K562 (cell line): ENCODE data around the gene PPY. TPM values are rescaled to one million over a fixed set of nuclear protein-coding genes. Genes with fewer than 3 reads are reported as not detected.

Experiments used
- ATAC-seq: fragments of 200-7000 bp; cut with Tn5 transposase; 3 replicates; pipeline ENCODE4 v1.9.1; 2020; ENCODE audit warnings: moderate library complexity
- BruUV-seq: library from RNA; stranded (reverse); fragments of 400-500 nt; replicated peaks from 2 replicates; lab custom pipeline; 2021; lab: Mats Ljungman, UMichigan
- CTCF ChIA-PET: fragments of 300-600 bp; formaldehyde crosslinking; extraction: SDS; loops from one replicate; lab custom pipeline; 2021; ENCODE audit warnings: low intra/inter-chr PET ratio; lab: Yijun Ruan, JAX
- POLR2A ChIA-PET: fragments of 300-600, 350-650 bp; sonication (Branson Sonifier 250); formaldehyde crosslinking; extraction: SDS; loops from one replicate; lab custom pipeline; 2021; ENCODE audit warnings: antibody characterized with exemption, inconsistent platforms; lab: Yijun Ruan, JAX
- DNase-seq, 4 experiments: peaks; one replicate each; pipeline versions ENCODE4 v3.0.0 to v3.0.0-alpha.2; 2011 to 2018; ENCODE audit warnings: low spot score in 3 of 4, mixed read lengths in 3 of 4; ENCODE audit errors: extremely low read depth in 1 of 4
- FAIRE-seq: peaks from 2 replicates; lab custom pipeline; 2011; peaks lifted over from hg19 to GRCh38; lab: Jason Lieb, UNC
- H2AFZ ChIP-seq: 2 replicates; pipeline ENCODE4 v1.6.0; 2011; ENCODE audit warnings: low read depth, low read length, control low read depth, inconsistent platforms
- H3K27ac ChIP-seq: fragments of 200-600 bp; 3 replicates; pipeline ENCODE4 v1.8.0; 2011; ENCODE audit warnings: low read depth, mild to moderate bottlenecking, control low read depth, inconsistent platforms, low read length, moderate library complexity, mixed read lengths; ENCODE audit errors: extremely low read depth
- H3K27me3 ChIP-seq, 2 experiments: fragments of 300-600 bp in 1 of 2; 2 replicates in 1 of 2; 3 replicates in 1 of 2; pipeline versions ENCODE4 v1.6.0 to v1.8.0; 2011; ENCODE audit warnings: inconsistent platforms in 2 of 2, low read length in 2 of 2, mild to moderate bottlenecking in 1 of 2, mixed read lengths in 1 of 2, moderate library complexity in 1 of 2; ENCODE audit not compliant: control insufficient read depth in 2 of 2, insufficient read depth in 2 of 2
- H3K36me3 ChIP-seq: fragments of 300-600 bp; 3 replicates; pipeline ENCODE4 v1.8.0; 2011; ENCODE audit warnings: mild to moderate bottlenecking, low read length, inconsistent platforms; ENCODE audit not compliant: control insufficient read depth, insufficient read depth
- H3K4me1 ChIP-seq, 2 experiments: fragments of 200-600 bp in 1 of 2; replicated peaks in 1 of 2; 2 replicates in 1 of 2; 3 replicates in 1 of 2; pipeline versions ENCODE4 v1.5.1 to v1.8.0; 2011; ENCODE audit warnings: inconsistent platforms in 2 of 2, low read length in 2 of 2, mild to moderate bottlenecking in 1 of 2, mixed read lengths in 1 of 2, moderate library complexity in 1 of 2; ENCODE audit not compliant: control insufficient read depth in 2 of 2, insufficient read depth in 2 of 2
- H3K4me2 ChIP-seq: 2 replicates; pipeline ENCODE4 v1.6.1; 2011; ENCODE audit warnings: low read length, control low read depth, inconsistent platforms, mixed read lengths; ENCODE audit not compliant: insufficient read depth
- H3K4me3 ChIP-seq: fragments of 200-600 bp; sonication (generic), shearing (Covaris generic); 2 replicates; pipeline ENCODE4 v1.5.1; 2016; ENCODE audit warnings: control low read depth, inconsistent platforms
- H3K79me2 ChIP-seq: fragments of 200-600 bp; 3 replicates; pipeline ENCODE4 v1.8.0; 2011; ENCODE audit warnings: low read length, inconsistent platforms; ENCODE audit not compliant: control insufficient read depth, insufficient read depth
- H3K9ac ChIP-seq, 2 experiments: 2 replicates each; pipeline versions ENCODE4 v1.6.0 to v1.6.1; 2011; ENCODE audit warnings: low read depth in 2 of 2, low read length in 2 of 2, control low read depth in 1 of 2, inconsistent platforms in 1 of 2, mild to moderate bottlenecking in 1 of 2, mixed read lengths in 1 of 2; ENCODE audit not compliant: insufficient read depth in 1 of 2
- H3K9me1 ChIP-seq: one replicate; pipeline ENCODE4 v1.6.0; 2011; ENCODE audit warnings: inconsistent platforms, mild to moderate bottlenecking, low read length, moderate library complexity; ENCODE audit not compliant: control insufficient read depth, insufficient read depth
- H3K9me3 ChIP-seq: replicated peaks from 2 replicates; pipeline ENCODE4 v1.5.1; 2011; ENCODE audit warnings: low read depth, low read length, inconsistent platforms; ENCODE audit not compliant: control insufficient read depth, insufficient read depth
- H4K20me1 ChIP-seq: replicated peaks from 2 replicates; pipeline ENCODE4 v1.6.1; 2011; ENCODE audit warnings: low read length, inconsistent platforms, mixed read lengths; ENCODE audit not compliant: control insufficient read depth, insufficient read depth
- BACH1 ChIP-seq: fragments of 200-800 bp; sonication (Bioruptor generic); IDR thresholded peaks from 2 replicates; pipeline ENCODE4 v1.6.1; 2016; ENCODE audit warnings: missing genetic modification characterization, missing compliant biosample characterization
- DNMT1 ChIP-seq: fragments of 450-650 bp; IDR thresholded peaks from 2 replicates; pipeline ENCODE4 v1.6.1; 2016; ENCODE audit warnings: antibody characterized with exemption, mild to moderate bottlenecking
- ELF2 ChIP-seq: fragments of 250-450 bp; sonication (Bioruptor Pico); IDR thresholded peaks from 2 replicates; pipeline ENCODE4 v1.5.0; 2021; ENCODE audit warnings: mild to moderate bottlenecking
- ESRRA ChIP-seq: fragments of 450-650 bp; IDR thresholded peaks from 2 replicates; pipeline ENCODE4 v1.6.1; 2014; ENCODE audit warnings: low read depth, mild to moderate bottlenecking, moderate library complexity, borderline replicate concordance
- ETV6 ChIP-seq, 3 experiments: fragments of 150-350 bp in 1 of 3; sonication (generic) in 1 of 3; formaldehyde crosslinking in 1 of 3; IDR thresholded peaks; 2 replicates each; pipeline versions ENCODE4 v1.6.1 to v1.8.0; 2014 to 2022; ENCODE audit warnings: borderline replicate concordance in 2 of 3, low read depth in 2 of 3, antibody characterized with exemption in 1 of 3, low read length in 1 of 3, mild to moderate bottlenecking in 1 of 3, missing genetic modification reagents in 1 of 3
- GTF2B ChIP-seq: IDR thresholded peaks from 2 replicates; pipeline ENCODE4 v1.6.1; 2011; ENCODE audit not compliant: insufficient read length; ENCODE audit errors: extremely low read depth
- GTF3C2 ChIP-seq: IDR thresholded peaks from 3 replicates; pipeline ENCODE4 v1.6.1; 2011; ENCODE audit warnings: borderline replicate concordance, mild to moderate bottlenecking, moderate library complexity; ENCODE audit not compliant: insufficient read length; ENCODE audit errors: extremely low read depth
- MAX ChIP-seq: sonication (generic); formaldehyde crosslinking; IDR thresholded peaks from 2 replicates; pipeline ENCODE4 v1.9.0; 2022; ENCODE audit warnings: mild to moderate bottlenecking, missing genetic modification reagents
- MTA1 ChIP-seq: fragments of 450-650 bp; IDR thresholded peaks from 2 replicates; pipeline ENCODE4 v1.6.1; 2017; ENCODE audit warnings: borderline replicate concordance
- MXD1 ChIP-seq: fragments of 250-450 bp; sonication (Bioruptor Pico); IDR thresholded peaks from 2 replicates; pipeline ENCODE4 v1.8.0; 2021; ENCODE audit warnings: borderline replicate concordance, mild to moderate bottlenecking, moderate library complexity; ENCODE audit not compliant: poor library complexity, severe bottlenecking
- RHOXF2B ChIP-seq: fragments of 250-450 bp; sonication (Bioruptor Pico); conservative IDR thresholded peaks from 2 replicates; pipeline ENCODE4 v1.5.1; 2021
- SMAD3 ChIP-seq: fragments of 450-650 bp; formaldehyde crosslinking; conservative IDR thresholded peaks from 2 replicates; pipeline ENCODE4 v1.4.0; 2020; ENCODE audit warnings: mild to moderate bottlenecking
- SRSF9 ChIP-seq: fragments of 200-400 bp; formaldehyde crosslinking; IDR thresholded peaks from 2 replicates; pipeline ENCODE4 v1.6.1; 2017; ENCODE audit warnings: low read depth, low read length, borderline replicate concordance
- ZBTB33 ChIP-seq: sonication (generic); formaldehyde crosslinking; IDR thresholded peaks from 2 replicates; pipeline ENCODE4 v1.8.1; 2023; ENCODE audit warnings: mild to moderate bottlenecking, missing genetic modification reagents
- ZNF23 ChIP-seq: fragments of 250-450 bp; sonication (Bioruptor Pico); IDR thresholded peaks from 2 replicates; pipeline ENCODE4 v1.4.0; 2020; ENCODE audit warnings: mild to moderate bottlenecking
- ZNF282 ChIP-seq: sonication (generic); formaldehyde crosslinking; IDR thresholded peaks from 2 replicates; pipeline ENCODE4 v1.8.1; 2023; ENCODE audit warnings: missing genetic modification reagents
- WGBS: fragments of 100-300 bp; shearing (Covaris generic); methylation state at CpG from one replicate; pipeline ENCODE4 v1.1.6; 2016; ENCODE audit warnings: low coverage, mixed read lengths; ENCODE audit not compliant: insufficient coverage; ENCODE audit errors: missing lambda C conversion rate; 5-methylcytosine and 5-hydroxymethylcytosine counted together
- in situ Hi-C: fragments of 300-500 bp; cut with MboI; formaldehyde crosslinking; loops from 4 replicates; pipeline ENCODE4 v1.15.0; 2018; ENCODE audit warnings: inconsistent platforms, mixed read lengths
- intact Hi-C: fragments of 100-400 bp; cut with micrococcal nuclease; formaldehyde crosslinking; loops from 2 replicates; pipeline ENCODE4 v1.14.2; 2022
- polyA plus RNA-seq, 8 experiments: library from polyadenylated mRNA; depleted of rRNA in 4 of 8; stranded (reverse) in 5 of 8; unstranded in 3 of 8; fragments of >200 nt; fragmentation: Nextera tagmentation in 2 of 8; fragmentation: Illumina TruSeq in 1 of 8; extraction: Ambion mirVana in 2 of 8; extraction: Trizol in 1 of 8; gene quantifications; 2 replicates each; pipeline versions ENCODE4 v1.2.1 to v1.2.3, GENCODE V29; 2011 to 2014; ENCODE audit warnings: inconsistent platforms in 1 of 8, missing spikeins in 1 of 8
- total RNA-seq, 7 experiments: library from RNA; depleted of rRNA in 6 of 7; stranded (reverse); fragments of >200 nt in 6 of 7; fragmentation: Illumina TruSeq in 2 of 7; extraction: Trizol in 2 of 7; gene quantifications; 2 replicates each; pipeline versions ENCODE4 v1.2.1 to v1.2.3, GENCODE V29; 2011 to 2021; ENCODE audit warnings: low replicate concordance in 1 of 7

PPY gene
- total and polyA plus RNA-seq, 9 of the 15 experiments (the other 6 are each of a cell fraction or from before 2014, with no cell fraction given): not detected

GRCh38 chr17:43932357-43932756 lies 9.9 kb downstream of the PPY start:
- CTCF ChIA-PET: no interaction called here
- BruUV-seq: no TSS peak
- POLR2A ChIA-PET: no interaction called here
- Histone ChIP-seq H3K36me3 (no peaks in the 10 kb centered on the region), H3K9ac (no peak overlapping the region), H3K27me3 (peaks cover 15 to 41% of the 10 kb centered on the region in 2 experiments; a peak in 4 of 5 replicates), H4K20me1 (no peaks in the 10 kb centered on the region), H3K4me2 (no peak overlapping the region), H3K27ac (no peak overlapping the region), H3K9me3 (no peaks in the 10 kb centered on the region), H2AFZ (no peak overlapping the region), H3K9me1 (no peaks in the 10 kb centered on the region), H3K79me2 (no peaks in the 10 kb centered on the region), H3K4me1 (peaks cover 0 to under 1% of the 10 kb centered on the region in 2 experiments; a peak in 3 of 5 replicates), H3K4me3 (no peak overlapping the region)
- in situ Hi-C loops: loop anchor here (25.0 kb wide), 1 partner anchor 405 kb away; the partner anchor contains the start of gene GRN
- intact Hi-C loops: no loop called here
- DNase-seq (no peak), FAIRE-seq (no peak), ATAC-seq (no peak)
- WGBS: 12% methylated on average over 10 of the region's 10 CpGs
- TF ChIP-seq ESRRA (no peak), MAX (CRISPR knock-in tag) (no peak), GTF3C2 (no peak), ZNF23 (no peak), ZNF282 (CRISPR knock-in tag) (no peak), ZBTB33 (CRISPR knock-in tag) (no peak), MTA1 (no peak), RHOXF2B (no peak), MXD1 (CRISPR knock-in tag) (no peak), GTF2B (no peak), ETV6 (IDR thresholded peaks at IDR 0.05; ENCODE audit: borderline replicate concordance in 1 of 2, low read depth in 2 of 2, low read length in 1 of 2) (no peak), ETV6 (CRISPR knock-in tag; IDR thresholded peaks at IDR 0.05; ENCODE audit: borderline replicate concordance) (no peak), DNMT1 (no peak), ELF2 (no peak), SRSF9 (no peak), SMAD3 (CRISPR knock-in tag) (no peak), BACH1 (tag) (no peak)
